Neural progenitor cell (in vitro differentiated cells): ENCODE data around the gene SLC4A8.

Source experiments
- EZH2 ChIP-seq: fragments of 200-600 bp; sonication (generic); IDR thresholded peaks from 2 replicates; pipeline ENCODE4 v1.6.1; 2017; ENCODE audit warnings: antibody characterized with exemption, mild to moderate bottlenecking, moderate library complexity
- EZH2phosphoT487 ChIP-seq: fragments of 200-600 bp; sonication (generic); IDR thresholded peaks from 2 replicates; pipeline ENCODE4 v1.6.1; 2017; ENCODE audit warnings: antibody characterized with exemption
- TF ChIP-seq, protein P1 (sequence below): fragments of 200-600 bp; sonication (generic); IDR thresholded peaks from 2 replicates; pipeline ENCODE4 v1.5.1; 2017; ENCODE audit warnings: antibody characterized with exemption, mild to moderate bottlenecking

GRCh38 chr12:51548241-51548640 is 123.6 kb downstream of the SLC4A8 start:
- TF ChIP-seq, protein P1, sequence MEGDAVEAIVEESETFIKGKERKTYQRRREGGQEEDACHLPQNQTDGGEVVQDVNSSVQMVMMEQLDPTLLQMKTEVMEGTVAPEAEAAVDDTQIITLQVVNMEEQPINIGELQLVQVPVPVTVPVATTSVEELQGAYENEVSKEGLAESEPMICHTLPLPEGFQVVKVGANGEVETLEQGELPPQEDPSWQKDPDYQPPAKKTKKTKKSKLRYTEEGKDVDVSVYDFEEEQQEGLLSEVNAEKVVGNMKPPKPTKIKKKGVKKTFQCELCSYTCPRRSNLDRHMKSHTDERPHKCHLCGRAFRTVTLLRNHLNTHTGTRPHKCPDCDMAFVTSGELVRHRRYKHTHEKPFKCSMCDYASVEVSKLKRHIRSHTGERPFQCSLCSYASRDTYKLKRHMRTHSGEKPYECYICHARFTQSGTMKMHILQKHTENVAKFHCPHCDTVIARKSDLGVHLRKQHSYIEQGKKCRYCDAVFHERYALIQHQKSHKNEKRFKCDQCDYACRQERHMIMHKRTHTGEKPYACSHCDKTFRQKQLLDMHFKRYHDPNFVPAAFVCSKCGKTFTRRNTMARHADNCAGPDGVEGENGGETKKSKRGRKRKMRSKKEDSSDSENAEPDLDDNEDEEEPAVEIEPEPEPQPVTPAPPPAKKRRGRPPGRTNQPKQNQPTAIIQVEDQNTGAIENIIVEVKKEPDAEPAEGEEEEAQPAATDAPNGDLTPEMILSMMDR = no peak
- no peak for TF ChIP-seq EZH2
- TF ChIP-seq EZH2phosphoT487 = no peak
